GM13976 (cell line): ENCODE measurements around the gene ARIH1.

Experiments used
- DNase-seq: peaks from one replicate; pipeline ENCODE4 v3.0.0; 2012; ENCODE audit warnings: low spot score
- CTCF ChIP-seq: IDR thresholded peaks from 2 replicates; pipeline ENCODE4 v1.5.1; 2012; ENCODE audit warnings: borderline replicate concordance, mild to moderate bottlenecking; ENCODE audit not compliant: insufficient read depth; ENCODE audit errors: extremely low read depth, missing control alignments, control extremely low read depth
- in situ Hi-C: fragments of 300-500 bp; cut with MboI; formaldehyde crosslinking; loops from one replicate; pipeline ENCODE4 v1.12.0; 2022; ENCODE audit warnings: low sequenced_read_pairs, mixed read lengths, inconsistent platforms; ENCODE audit not compliant: unreplicated experiment

Gene ARIH1

GRCh38 chr15:72532991-72533601 is 59.0 kb downstream of the ARIH1 start:
- peak; percentile 37 for TF ChIP-seq CTCF
- in situ Hi-C loops, result no loop called here
- DNase-seq, result no peak

GRCh38 chr15:72534523-72534922 is 60.4 kb downstream of the ARIH1 start:
- no peak for DNase-seq
- in situ Hi-C loops, result no loop called here
- no peak for TF ChIP-seq CTCF

GRCh38 chr15:72535911-72536310 is 61.8 kb downstream of the ARIH1 start:
- no peak for TF ChIP-seq CTCF
- in situ Hi-C loops, result no loop called here
- no peak for DNase-seq

- DNase-seq, result no peak
- in situ Hi-C loops, result no loop called here
- TF ChIP-seq CTCF, result no peak
These were observed 62.4 kb downstream of the ARIH1 start for GRCh38 chr15:72536506-72536905.

- no peak for DNase-seq
- in situ Hi-C loops, result no loop called here
- TF ChIP-seq CTCF, result no peak
These were observed 64.8 kb downstream of the ARIH1 start for GRCh38 chr15:72538931-72539330.

- in situ Hi-C loops, result no loop called here
- no peak for TF ChIP-seq CTCF
- DNase-seq, result no peak
These were observed 66.6 kb downstream of the ARIH1 start for GRCh38 chr15:72540606-72541237.
